Mammary epithelial cell (primary cell): Measurements from ENCODE around the gene SALL3.

ENCODE experiments used
- EZH2 ChIP-seq: IDR thresholded peaks from 2 replicates; pipeline ENCODE4 v1.6.1; 2012; ENCODE audit warnings: low read length, inconsistent platforms, borderline replicate concordance
- TF ChIP-seq, protein P1 (sequence below), 2 donors: IDR thresholded peaks in 1 of 2; conservative IDR thresholded peaks in 1 of 2; 2 replicates each; pipeline ENCODE4 v1.5.1; 2011 to 2012; ENCODE audit warnings: inconsistent platforms in 2 of 2, low read length in 2 of 2, mild to moderate bottlenecking in 2 of 2, control low read depth in 1 of 2, low read depth in 1 of 2; ENCODE audit not compliant: insufficient read depth in 1 of 2; ENCODE audit errors: extremely low read depth in 1 of 2

DNA sequence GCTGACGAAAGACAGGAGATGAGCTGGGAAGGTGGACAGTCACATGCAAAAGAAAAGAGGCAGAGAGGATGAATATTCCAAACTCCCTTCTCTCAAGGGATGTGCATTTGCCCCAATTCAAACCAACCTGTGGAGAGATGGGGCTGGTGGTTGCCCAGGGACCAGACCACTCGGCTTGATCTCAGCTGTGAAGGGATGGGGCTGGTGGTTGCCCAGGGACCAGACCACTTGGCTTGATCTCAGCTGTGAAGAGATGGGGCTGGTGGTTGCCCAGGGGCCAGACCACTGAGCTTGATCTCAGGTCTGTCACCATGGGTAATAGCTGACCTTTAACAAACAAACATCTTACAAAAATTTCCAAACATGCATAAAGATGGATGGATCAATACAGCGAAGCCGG lies 42.5 kb upstream of the SALL3 start:
- TF ChIP-seq, protein P1, sequence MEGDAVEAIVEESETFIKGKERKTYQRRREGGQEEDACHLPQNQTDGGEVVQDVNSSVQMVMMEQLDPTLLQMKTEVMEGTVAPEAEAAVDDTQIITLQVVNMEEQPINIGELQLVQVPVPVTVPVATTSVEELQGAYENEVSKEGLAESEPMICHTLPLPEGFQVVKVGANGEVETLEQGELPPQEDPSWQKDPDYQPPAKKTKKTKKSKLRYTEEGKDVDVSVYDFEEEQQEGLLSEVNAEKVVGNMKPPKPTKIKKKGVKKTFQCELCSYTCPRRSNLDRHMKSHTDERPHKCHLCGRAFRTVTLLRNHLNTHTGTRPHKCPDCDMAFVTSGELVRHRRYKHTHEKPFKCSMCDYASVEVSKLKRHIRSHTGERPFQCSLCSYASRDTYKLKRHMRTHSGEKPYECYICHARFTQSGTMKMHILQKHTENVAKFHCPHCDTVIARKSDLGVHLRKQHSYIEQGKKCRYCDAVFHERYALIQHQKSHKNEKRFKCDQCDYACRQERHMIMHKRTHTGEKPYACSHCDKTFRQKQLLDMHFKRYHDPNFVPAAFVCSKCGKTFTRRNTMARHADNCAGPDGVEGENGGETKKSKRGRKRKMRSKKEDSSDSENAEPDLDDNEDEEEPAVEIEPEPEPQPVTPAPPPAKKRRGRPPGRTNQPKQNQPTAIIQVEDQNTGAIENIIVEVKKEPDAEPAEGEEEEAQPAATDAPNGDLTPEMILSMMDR (conservative IDR thresholded peaks at IDR 0.05 in 1 of 2, IDR thresholded peaks at IDR 0.05 in 1 of 2; ENCODE audit: extremely low read depth in 1 of 2, insufficient read depth in 1 of 2, low read depth in 1 of 2, low read length in 2 of 2) = no peak
- no peak for TF ChIP-seq EZH2
